ENCODE results near the gene OOEP.

DNA sequence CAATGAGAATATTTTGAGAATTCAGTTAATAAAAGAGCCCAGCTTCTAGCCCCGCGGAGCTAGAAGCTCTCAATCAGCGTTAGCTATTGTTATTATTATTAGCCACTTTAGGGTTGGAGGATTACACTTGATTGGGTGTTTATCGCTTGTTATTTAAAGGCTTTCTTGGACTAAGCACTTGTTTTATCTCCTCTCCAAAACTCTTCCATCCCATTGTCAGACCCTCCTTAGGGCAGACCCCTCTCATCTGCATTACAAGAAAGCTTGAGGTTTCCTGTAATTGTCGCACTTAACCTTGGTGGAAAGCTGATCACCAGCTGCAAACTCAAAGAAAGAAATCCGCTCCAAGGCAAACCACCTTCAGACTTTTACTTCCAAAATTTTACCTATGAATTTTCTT lies 20.4 kb downstream of the OOEP start:
- no peak for TF ChIP-seq POLR2A (IDR thresholded peaks at IDR 0.05)
- TF ChIP-seq CTCF (IDR thresholded peaks at IDR 0.05): no peak
- no peak for TF ChIP-seq POLR2AphosphoS5 (IDR thresholded peaks at IDR 0.05)

Measured in breast epithelium (tissue), 3 donors.